Colonic mucosa (tissue), 4 donors: ENCODE data around the gene SIGLEC5. TPM values are rescaled to one million over a fixed set of nuclear protein-coding genes. Genes with fewer than 3 reads are reported as not detected.

Experiments
- DNase-seq: peaks from one replicate; pipeline ENCODE4 v3.0.0-alpha.2; 2020
- H3K27ac ChIP-seq: fragments of 200-600 bp; one replicate; pipeline ENCODE4 v1.8.0; 2021
- H3K27me3 ChIP-seq: fragments of 200-600 bp; one replicate; pipeline ENCODE4 v1.8.0; 2021
- H3K36me3 ChIP-seq: fragments of 200-600 bp; one replicate; pipeline ENCODE4 v1.8.0; 2021
- H3K4me1 ChIP-seq: fragments of 200-600 bp; one replicate; pipeline ENCODE4 v1.8.0; 2021; ENCODE audit warnings: mild to moderate bottlenecking
- H3K4me3 ChIP-seq: fragments of 200-600 bp; one replicate; pipeline ENCODE4 v1.8.0; 2021
- H3K9ac ChIP-seq, 2 donors: one replicate each; pipeline ENCODE4 v1.7.0; 2013; ENCODE audit warnings: control low read depth in 2 of 2, low read depth in 2 of 2, low read length in 2 of 2
- H3K9me3 ChIP-seq: fragments of 200-600 bp; one replicate; pipeline ENCODE4 v1.8.0; 2021
- CTCF ChIP-seq: fragments of 200-600 bp; IDR thresholded peaks from one replicate; pipeline ENCODE4 v1.8.0; 2022; ENCODE audit warnings: antibody characterized with exemption, mild to moderate bottlenecking
- intact Hi-C: fragments of 100-400 bp; cut with DNase I; formaldehyde crosslinking; loops from one replicate; pipeline ENCODE4 v1.14.1; 2022
- total RNA-seq, 2 donors: library from RNA; stranded (reverse); fragmentation: NEBNext Ultra II Directional in 1 of 2; extraction: Animal tissue kit (Norgen Biotek cat#: 25700) in 1 of 2; gene quantifications; one replicate each; pipeline ENCODE4 v1.2.1, GENCODE V29; 2021
- donor health status: healthy.
- donor health status: DM: no; HTN: no; CAD: no.
- donor health status: DM: no; HTN: no; CAD: no.

SIGLEC5 gene
- total RNA-seq, 2 donors from 2014 or later, result not detected

- Histone ChIP-seq H3K4me1 (no peaks in the 10 kb centered on the region), H3K9ac (no peak overlapping the region), H3K36me3 (no peaks in the 10 kb centered on the region), H3K4me3 (no peak overlapping the region), H3K27ac (no peak overlapping the region), H3K9me3 (no peaks in the 10 kb centered on the region), H3K27me3 (no peaks in the 10 kb centered on the region)
- intact Hi-C loops, result no loop called here
- DNase-seq, result no peak
- TF ChIP-seq CTCF, result no peak
These were observed 10.2 kb upstream of the SIGLEC5 start for GRCh38 chr19:51640386-51640785.

- no peak for DNase-seq
- no peaks in the 10 kb centered on the region for H3K27me3 ChIP-seq
- no peak overlapping the region for H3K27ac ChIP-seq
- H3K36me3 ChIP-seq, result no peaks in the 10 kb centered on the region
- intact Hi-C loops, result no loop called here
- TF ChIP-seq CTCF, result no peak
- no peak overlapping the region for H3K4me3 ChIP-seq
- no peaks in the 10 kb centered on the region for H3K4me1 ChIP-seq
- no peaks in the 10 kb centered on the region for H3K9me3 ChIP-seq
- no peak overlapping the region for H3K9ac ChIP-seq
These were observed 9.7 kb upstream of the SIGLEC5 start for GRCh38 chr19:51639916-51640315.

GRCh38 chr19:51637362-51637978 lies 7.3 kb upstream of the SIGLEC5 start:
- no peak for DNase-seq
- Histone ChIP-seq H3K27ac (no peak overlapping the region), H3K27me3 (no peaks in the 10 kb centered on the region), H3K9ac (no peak overlapping the region), H3K4me1 (no peaks in the 10 kb centered on the region), H3K4me3 (no peak overlapping the region), H3K9me3 (no peaks in the 10 kb centered on the region), H3K36me3 (no peaks in the 10 kb centered on the region)
- intact Hi-C loops, result no loop called here
- peak; percentile 30 for TF ChIP-seq CTCF

- Histone ChIP-seq H3K27me3 (no peaks in the 10 kb centered on the region), H3K4me3 (no peak overlapping the region), H3K9ac (no peak overlapping the region), H3K4me1 (no peaks in the 10 kb centered on the region), H3K27ac (no peak overlapping the region), H3K36me3 (no peaks in the 10 kb centered on the region), H3K9me3 (no peaks in the 10 kb centered on the region)
- no peak for DNase-seq
- no peak for TF ChIP-seq CTCF
- intact Hi-C loops, result no loop called here
These were observed 1.9 kb upstream of the SIGLEC5 start for GRCh38 chr19:51632126-51632525.

GRCh38 chr19:51628153-51628939 lies 1.9 kb downstream of the SIGLEC5 start:
- Histone ChIP-seq H3K27ac (no peak overlapping the region), H3K9me3 (no peaks in the 10 kb centered on the region), H3K4me1 (no peaks in the 10 kb centered on the region), H3K9ac (no peak overlapping the region), H3K27me3 (no peaks in the 10 kb centered on the region), H3K36me3 (no peaks in the 10 kb centered on the region), H3K4me3 (no peak overlapping the region)
- no peak for DNase-seq
- intact Hi-C loops, result no loop called here
- TF ChIP-seq CTCF, result no peak
